HG03342 (cell line): ENCODE data around the gene ANTKMT.

Experiments used
- ATAC-seq: cut with Tn5 transposase; IDR thresholded peaks from one replicate; pipeline ENCODE4 v1.9.1; 2021; ENCODE audit warnings: mild to moderate bottlenecking, moderate library complexity; ENCODE audit not compliant: unreplicated experiment

ANTKMT gene

DNA sequence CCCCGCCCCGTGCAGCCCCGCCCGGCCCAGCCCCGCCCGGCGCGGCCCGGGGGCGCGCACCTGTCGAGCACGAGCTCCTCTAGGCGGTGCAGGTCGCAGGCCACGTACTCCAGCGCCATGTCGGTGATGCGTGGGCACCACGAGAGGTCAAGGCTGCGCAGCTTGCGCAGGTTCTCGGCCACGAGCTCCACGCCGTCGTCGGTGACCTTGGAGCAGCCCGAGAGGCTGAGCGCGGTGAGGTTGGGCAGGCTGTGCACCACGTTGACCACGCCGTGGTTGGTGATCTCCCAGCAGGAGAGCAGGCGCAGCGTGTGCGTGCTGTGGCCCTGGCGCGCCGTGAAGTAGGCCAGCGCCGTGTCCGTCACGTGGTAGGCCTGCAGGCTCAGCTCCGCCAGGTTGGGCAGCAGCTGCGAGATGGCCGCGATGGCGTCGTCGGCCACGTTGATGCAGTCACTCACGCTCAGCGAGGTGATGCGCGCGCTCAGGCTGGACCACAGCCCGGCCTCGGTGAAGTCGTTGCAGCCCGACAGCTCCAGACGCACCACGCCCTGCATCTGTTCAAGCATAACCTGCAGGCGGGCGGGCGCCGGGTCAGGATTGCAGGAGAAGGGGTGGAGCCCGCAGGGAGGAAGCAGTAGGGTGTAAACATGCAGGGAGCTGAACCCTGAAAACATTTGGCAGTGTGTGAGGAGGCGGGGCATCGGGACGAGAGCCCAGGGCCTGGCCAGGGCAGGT, 25.4 kb upstream of the ANTKMT start:
- ATAC-seq: no peak

DNA sequence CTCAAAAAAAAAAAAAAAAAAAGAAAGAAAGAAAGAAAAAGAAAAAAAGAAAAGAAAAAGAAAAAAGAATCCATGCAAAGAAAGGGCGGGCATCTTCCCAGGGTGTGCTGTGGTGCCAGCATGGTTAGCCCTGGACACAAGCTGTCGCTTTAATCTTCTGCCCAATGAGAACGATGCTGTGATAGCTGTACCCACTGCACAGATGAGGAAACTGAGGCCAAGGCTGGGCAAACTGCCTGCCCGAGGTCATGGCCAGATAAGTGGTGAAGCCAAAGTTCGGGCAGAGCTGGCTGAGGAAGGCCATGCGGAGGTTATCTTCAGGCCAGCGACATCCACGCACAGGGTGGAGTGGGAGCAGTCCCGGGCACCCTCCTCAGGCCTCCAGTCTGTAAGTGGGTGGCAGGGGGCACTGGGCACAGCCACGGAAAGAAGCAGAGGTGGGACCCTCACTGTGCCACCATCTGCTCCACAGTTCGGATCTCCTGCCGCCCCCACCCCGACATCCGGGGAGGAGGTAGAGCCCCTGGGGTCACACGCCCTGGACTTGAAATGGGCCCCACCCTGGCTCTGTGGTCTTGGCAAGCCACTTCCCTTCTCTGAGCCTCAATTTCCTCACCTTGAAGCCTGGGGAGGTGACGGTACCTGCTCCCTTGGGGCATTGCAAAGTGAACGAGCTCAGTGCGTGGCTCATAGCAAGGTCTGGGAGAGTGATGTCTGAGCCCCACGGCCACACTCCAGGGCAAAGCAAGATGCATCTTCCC, 21.9 kb upstream of the ANTKMT start:
- no peak for ATAC-seq

- no peak for ATAC-seq
These were observed 20.0 kb upstream of the ANTKMT start for GRCh38 chr16:700684-701584.

DNA sequence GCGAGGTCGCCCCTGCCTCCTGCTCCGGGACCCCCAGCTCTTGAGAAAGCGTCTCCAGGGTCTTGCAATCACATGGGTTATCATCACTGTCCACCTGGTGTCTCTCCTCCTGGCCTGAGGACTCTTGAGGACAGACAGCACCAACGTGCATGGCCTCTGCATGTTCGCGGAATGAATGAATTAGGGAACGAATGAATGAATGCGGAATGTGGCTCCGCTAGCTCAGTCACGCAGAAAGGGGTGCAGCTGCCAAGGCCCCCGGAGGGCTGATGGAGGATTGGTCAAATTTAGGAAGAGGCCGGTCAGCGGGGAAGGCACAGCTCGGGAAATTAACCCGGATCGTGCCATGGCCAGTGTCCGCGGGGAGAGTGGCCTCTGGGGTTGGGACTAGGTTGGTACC, 18.6 kb upstream of the ANTKMT start:
- no peak for ATAC-seq

DNA sequence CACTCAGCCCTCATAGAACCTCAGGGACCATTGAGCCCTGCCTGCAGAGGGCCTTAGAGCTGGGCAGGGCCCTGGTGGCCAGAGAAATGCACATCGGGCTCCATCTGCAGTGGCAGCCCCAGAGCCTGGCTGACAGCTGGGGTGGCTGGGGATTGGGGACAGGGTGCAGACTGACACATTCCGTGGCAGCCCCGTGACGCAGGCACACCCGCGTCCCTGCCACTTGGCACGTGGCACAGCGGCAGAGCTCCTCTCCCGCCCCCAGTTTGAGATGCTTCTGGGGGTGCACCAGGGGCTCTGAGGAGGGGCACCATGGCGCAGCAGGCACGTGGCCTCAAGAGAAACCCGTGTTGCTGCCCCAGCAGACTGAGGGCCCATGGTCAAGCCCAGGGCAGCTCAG, 17.5 kb upstream of the ANTKMT start:
- no peak for ATAC-seq

GRCh38 chr16:704047-704446, 16.9 kb upstream of the ANTKMT start:
- no peak for ATAC-seq

DNA sequence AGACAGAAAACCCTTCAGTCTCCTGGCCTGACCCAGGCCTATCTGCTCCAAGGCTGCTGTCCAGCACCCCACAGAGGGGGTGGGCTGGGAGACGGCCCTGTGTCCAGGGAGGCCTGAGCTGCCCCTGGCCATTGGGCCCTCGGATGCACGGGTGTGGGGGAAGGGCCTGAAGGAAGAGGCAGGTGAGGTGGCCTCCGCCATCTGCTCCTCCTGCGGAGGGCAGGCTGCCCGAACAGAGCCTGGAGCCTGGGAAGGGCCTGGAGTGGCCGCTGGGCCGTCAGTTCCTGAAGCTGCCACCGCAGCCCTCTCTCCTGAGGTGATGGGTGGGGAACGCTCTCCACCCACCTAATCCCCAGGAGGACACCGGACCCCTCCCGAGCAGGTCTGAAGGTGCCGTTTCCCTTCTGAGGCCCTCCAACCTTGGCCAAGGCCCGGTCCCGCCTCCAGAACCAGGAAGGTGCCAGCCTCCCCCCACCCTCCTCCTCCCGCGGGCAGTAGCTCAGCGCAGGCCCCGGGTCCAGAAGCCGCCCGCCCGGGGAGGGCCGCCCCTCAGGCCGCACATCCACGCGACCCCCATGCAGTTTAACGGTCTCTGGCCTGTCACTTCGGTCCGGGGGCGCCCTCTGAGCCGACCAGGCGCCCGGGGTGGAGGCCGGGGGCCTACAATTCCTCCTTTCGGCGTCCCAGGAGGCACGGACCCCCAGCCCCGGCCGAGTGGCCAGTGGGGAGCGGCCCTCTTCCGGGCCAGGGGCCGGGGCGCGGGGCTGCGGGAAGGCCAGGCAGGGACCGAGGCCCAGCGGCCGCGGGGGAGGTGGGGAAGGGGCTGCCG, 16.2 kb upstream of the ANTKMT start:
- ATAC-seq: no peak

GRCh38 chr16:705431-706188, 15.3 kb upstream of the ANTKMT start, which contains the start of gene FBXL16:
TSS of gene FBXL16 (minus strand) at chr16:705801. CDS start at chr16:697405, 8,396 bp downstream.
- ATAC-seq: no peak

DNA sequence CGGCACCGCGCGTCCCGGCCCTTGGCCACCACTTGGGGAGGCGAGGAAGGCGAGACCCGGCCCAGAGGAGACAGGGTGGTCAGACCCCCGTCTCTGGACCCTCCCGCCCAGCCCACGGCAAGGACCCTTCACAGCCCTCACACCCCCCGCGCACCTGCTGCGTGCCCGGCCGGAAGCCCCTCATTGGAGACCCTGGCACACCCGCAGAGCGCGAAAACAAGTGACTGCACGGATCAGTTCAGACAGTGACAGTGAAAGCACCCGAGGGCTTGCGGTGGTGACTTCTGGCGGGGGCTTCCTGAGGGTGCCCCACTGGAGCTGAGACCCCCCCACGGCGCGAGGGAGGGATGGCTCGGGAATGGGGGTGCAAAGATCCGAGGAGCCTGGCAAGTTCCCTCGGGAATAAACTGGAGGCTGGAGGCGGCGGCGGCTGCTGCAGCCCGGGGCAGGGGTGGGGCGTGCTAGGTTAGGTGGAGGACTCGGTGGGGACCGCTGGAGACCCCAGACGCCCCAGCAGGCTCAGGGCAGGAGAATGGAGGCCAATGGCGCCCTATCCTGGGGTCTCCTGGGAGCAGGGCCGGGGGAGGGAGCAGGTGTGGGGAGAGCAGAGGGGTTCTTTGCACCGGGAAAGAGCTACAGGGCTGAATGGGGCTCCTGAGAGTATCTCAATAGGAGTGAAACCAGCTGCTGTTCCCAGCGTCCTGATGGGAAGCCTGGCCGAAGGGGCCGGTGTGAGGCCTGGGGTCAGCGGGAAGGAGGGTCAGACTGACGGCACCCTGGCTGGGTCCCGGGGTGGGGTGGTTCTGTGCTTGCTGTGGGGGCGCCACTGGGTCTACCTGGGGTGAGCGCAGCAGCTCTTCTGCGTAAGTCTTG, 14.5 kb upstream of the ANTKMT start:
- no peak for ATAC-seq

- ATAC-seq: no peak
These were observed 13.8 kb upstream of the ANTKMT start for GRCh38 chr16:707062-707538.

DNA sequence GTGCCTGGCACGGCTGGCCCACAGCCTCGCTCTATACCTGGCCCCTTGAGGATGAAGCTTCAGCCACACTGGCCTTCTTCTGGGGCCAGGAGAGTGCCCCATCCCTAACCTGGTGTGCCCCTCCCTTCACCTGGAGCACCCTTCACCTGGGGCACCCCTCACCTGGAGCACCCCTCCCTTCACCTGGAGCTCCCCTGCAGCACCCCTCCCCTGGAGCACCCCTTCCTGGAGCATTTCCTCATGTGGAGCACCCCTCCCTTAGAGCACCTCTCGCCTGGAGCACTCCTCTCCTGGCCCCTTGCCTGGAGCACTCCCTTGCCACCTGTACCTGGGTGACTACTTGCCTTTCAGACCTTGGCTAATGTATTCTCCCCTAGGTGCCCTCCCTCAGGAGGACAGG, 12.9 kb upstream of the ANTKMT start:
- ATAC-seq: no peak

GRCh38 chr16:708959-709358, 12.0 kb upstream of the ANTKMT start:
- no peak for ATAC-seq

GRCh38 chr16:709566-710499, 11.1 kb upstream of the ANTKMT start:
- no peak for ATAC-seq

DNA sequence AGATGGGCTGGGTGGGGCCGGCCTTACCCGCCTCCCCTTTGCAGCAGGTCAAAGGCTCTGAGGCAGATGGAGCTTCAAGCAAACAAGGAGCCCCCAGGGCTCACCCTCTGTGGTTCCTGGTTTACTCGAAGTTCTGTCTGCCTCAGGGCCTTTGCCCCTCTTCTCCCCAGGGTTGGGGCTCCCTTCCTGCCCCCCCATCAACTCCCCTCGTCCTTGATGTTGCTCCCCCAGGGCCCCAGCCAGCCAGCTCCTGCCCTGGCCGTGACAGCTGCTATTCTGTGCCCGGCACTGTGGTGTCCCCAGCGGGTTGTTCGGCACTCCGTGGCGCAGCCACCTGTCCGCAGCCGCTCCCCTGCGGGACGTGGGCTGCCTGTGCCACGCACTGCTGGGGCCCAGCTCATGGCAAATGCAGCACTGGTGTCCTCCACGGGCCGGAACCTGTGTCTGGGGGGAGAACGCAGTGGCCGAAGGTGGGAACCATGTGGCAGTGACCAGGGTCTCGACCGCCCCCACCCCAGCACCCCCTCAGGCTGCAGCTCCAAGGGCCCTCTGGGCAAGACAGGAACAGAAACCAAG, 10.4 kb upstream of the ANTKMT start:
- no peak for ATAC-seq

- ATAC-seq: no peak
These were observed 9.9 kb upstream of the ANTKMT start for GRCh38 chr16:711084-711483.

DNA sequence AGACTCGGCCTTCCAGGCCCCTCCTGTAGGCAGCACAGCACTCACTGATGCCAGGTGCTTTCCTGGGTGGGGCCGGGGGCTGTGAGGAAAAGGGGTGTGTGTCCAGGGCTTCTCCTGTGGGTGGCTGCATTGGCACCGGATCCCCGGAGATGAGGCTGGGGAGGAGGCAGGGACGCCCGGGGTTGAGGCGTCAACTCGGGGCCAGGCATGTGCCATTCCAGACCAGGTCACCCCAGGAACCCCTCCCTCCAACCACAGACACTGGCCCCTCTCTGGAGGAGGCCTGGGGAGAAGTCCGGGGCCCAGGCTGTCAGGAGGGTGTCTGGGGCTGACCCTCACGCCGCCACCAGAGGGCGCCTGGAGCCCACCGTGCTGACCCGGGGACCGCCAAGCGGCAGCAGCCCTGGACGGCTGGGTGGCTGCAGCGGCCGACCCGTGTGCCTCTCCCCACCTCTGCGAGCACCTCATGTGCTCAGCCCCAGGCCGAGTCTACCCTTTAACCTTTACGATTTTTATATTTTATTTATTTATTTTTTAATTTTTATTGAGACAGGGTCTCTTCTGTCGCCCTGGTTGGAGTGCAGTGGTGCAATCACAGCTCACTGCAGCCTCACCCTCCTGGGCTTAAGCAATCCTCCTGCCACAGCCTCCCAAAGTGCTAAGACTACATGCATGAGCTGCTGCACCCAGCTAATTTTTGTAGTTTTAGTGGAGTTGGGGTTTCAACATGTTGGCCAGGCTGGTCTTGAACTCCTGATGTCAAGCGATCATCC, 9.2 kb upstream of the ANTKMT start:
- no peak for ATAC-seq
